Bone marrow (tissue), 2 donors: ENCODE results near the gene ADAMTS6.
"Not testable (repeated sequence)": the region's sequence is repeated elsewhere in the genome, so short reads cannot be mapped to it uniquely, and the experiment has no call there.

Experiments used
- DNase-seq, 2 donors: peaks; one replicate each; lab custom pipeline; 2025; lab: John Stamatoyannopoulos, UW

The ADAMTS6 gene

GRCh38 chr5:65468633-65469032 lies 13.1 kb downstream of the ADAMTS6 start:
- DNase-seq: no peak

- DNase-seq: no peak
Observed at GRCh38 chr5:65462139-65462705, 19.5 kb downstream of the ADAMTS6 start.

GRCh38 chr5:65461490-65461889 lies 20.2 kb downstream of the ADAMTS6 start:
- no peak for DNase-seq

- no peak for DNase-seq
Observed at GRCh38 chr5:65459995-65460394, 21.7 kb downstream of the ADAMTS6 start.

GRCh38 chr5:65455064-65455463 lies 26.7 kb downstream of the ADAMTS6 start:
- DNase-seq: no peak

GRCh38 chr5:65451436-65451835 lies 30.3 kb downstream of the ADAMTS6 start:
- DNase-seq: no peak

GRCh38 chr5:65446682-65447081 lies 35.0 kb downstream of the ADAMTS6 start:
- DNase-seq: no peak

GRCh38 chr5:65441800-65442199 lies 39.9 kb downstream of the ADAMTS6 start:
- DNase-seq: no peak

- no peak for DNase-seq
Observed at GRCh38 chr5:65440456-65440855, 41.3 kb downstream of the ADAMTS6 start.

- DNase-seq: peak in 1 of 2 donors; percentile 53
Observed at GRCh38 chr5:65434122-65434521, 47.6 kb downstream of the ADAMTS6 start.

GRCh38 chr5:65426656-65427055 lies 55.1 kb downstream of the ADAMTS6 start:
- no peak for DNase-seq

- DNase-seq: no peak
Observed at GRCh38 chr5:65423623-65424022, 58.1 kb downstream of the ADAMTS6 start.

GRCh38 chr5:65418661-65419060 lies 63.1 kb downstream of the ADAMTS6 start:
- DNase-seq: no peak

- DNase-seq: no peak
Observed at GRCh38 chr5:65413822-65414221, 67.9 kb downstream of the ADAMTS6 start.

GRCh38 chr5:65412842-65413241 lies 68.9 kb downstream of the ADAMTS6 start:
- DNase-seq: no peak

GRCh38 chr5:65411356-65411755 lies 70.4 kb downstream of the ADAMTS6 start:
- no peak for DNase-seq

GRCh38 chr5:65395526-65396155 lies 86.1 kb downstream of the ADAMTS6 start:
- DNase-seq: no peak

GRCh38 chr5:65394087-65394486 lies 87.6 kb downstream of the ADAMTS6 start:
- no peak for DNase-seq

- no peak for DNase-seq
Observed at GRCh38 chr5:65391591-65391990, 90.1 kb downstream of the ADAMTS6 start.

GRCh38 chr5:65390208-65390607 lies 91.5 kb downstream of the ADAMTS6 start:
- DNase-seq: no peak

- no peak for DNase-seq
Observed at GRCh38 chr5:65383859-65384258, 97.9 kb downstream of the ADAMTS6 start.

GRCh38 chr5:65382582-65382981 lies 99.1 kb downstream of the ADAMTS6 start:
- DNase-seq: no peak

GRCh38 chr5:65370505-65370904 lies 111.2 kb downstream of the ADAMTS6 start:
- DNase-seq: not testable (repeated sequence)

GRCh38 chr5:65366655-65367054 lies 115.1 kb downstream of the ADAMTS6 start:
- no peak for DNase-seq
